T-helper 9 cell (primary cell): ENCODE data around the gene ETV5.

Experiments
- DNase-seq: peaks from one replicate; pipeline ENCODE4 v3.0.0-alpha.2; 2020
- total RNA-seq, 2 donors: gene quantifications; one replicate each; lab custom pipeline; 2026; lab: John Stamatoyannopoulos, UW

The ETV5 gene
- 0 reads per million in 2 donors for total RNA-seq

GRCh38 chr3:186108941-186109865 lies at the start of gene ETV5:
ETV5 (minus strand) TSS chr3:186109089; CDS start chr3:186105868, 3,221 bp downstream.
- peak; percentile 76 for DNase-seq

GRCh38 chr3:186154641-186155040 lies 45.8 kb upstream of the ETV5 start:
- DNase-seq, result no peak

- no peak for DNase-seq
Observed at GRCh38 chr3:186152889-186153292, 44.0 kb upstream of the ETV5 start.

GRCh38 chr3:186152361-186152798 lies 43.5 kb upstream of the ETV5 start:
- no peak for DNase-seq

GRCh38 chr3:186151077-186151971 lies 42.4 kb upstream of the ETV5 start:
- no peak for DNase-seq

- no peak for DNase-seq
Observed at GRCh38 chr3:186150041-186150830, 41.3 kb upstream of the ETV5 start.

- DNase-seq, result no peak
Observed at GRCh38 chr3:186149319-186149960, 40.6 kb upstream of the ETV5 start.

- no peak for DNase-seq
Observed at GRCh38 chr3:186144257-186144656, 35.4 kb upstream of the ETV5 start.

GRCh38 chr3:186143250-186143649 lies 34.4 kb upstream of the ETV5 start:
- DNase-seq, result no peak

- DNase-seq, result no peak
Observed at GRCh38 chr3:186142393-186142932, 33.6 kb upstream of the ETV5 start.

GRCh38 chr3:186141790-186142189 lies 32.9 kb upstream of the ETV5 start:
- DNase-seq, result no peak

GRCh38 chr3:186138272-186138981 lies 29.5 kb upstream of the ETV5 start:
- DNase-seq, result no peak

GRCh38 chr3:186137051-186137685 lies 28.3 kb upstream of the ETV5 start:
- no peak for DNase-seq

GRCh38 chr3:186133980-186134379 lies 25.1 kb upstream of the ETV5 start:
- no peak for DNase-seq

GRCh38 chr3:186132487-186132886 lies 23.6 kb upstream of the ETV5 start:
- no peak for DNase-seq

- no peak for DNase-seq
Observed at GRCh38 chr3:186129206-186129605, 20.3 kb upstream of the ETV5 start.

GRCh38 chr3:186128158-186128557 lies 19.3 kb upstream of the ETV5 start:
- DNase-seq, result no peak

GRCh38 chr3:186127463-186127862 lies 18.6 kb upstream of the ETV5 start:
- no peak for DNase-seq

GRCh38 chr3:186125118-186125517 lies 16.2 kb upstream of the ETV5 start:
- DNase-seq, result no peak

GRCh38 chr3:186124592-186124991 lies 15.7 kb upstream of the ETV5 start:
- no peak for DNase-seq

- no peak for DNase-seq
Observed at GRCh38 chr3:186123012-186123411, 14.1 kb upstream of the ETV5 start.
